GM19023 (cell line): ENCODE measurements around the gene CCDC167.
A peak's percentile ranks its signal among the peaks of the same experiment; 100 is the strongest.

Experiments
- ATAC-seq: cut with Tn5 transposase; IDR thresholded peaks from one replicate; pipeline ENCODE4 v1.9.1; 2021; ENCODE audit warnings: mild to moderate bottlenecking, moderate library complexity; ENCODE audit not compliant: unreplicated experiment

Gene CCDC167

GRCh38 chr6:37499433-37500293 lies at the start of gene CCDC167:
TSS of gene CCDC167 (minus strand) at chr6:37499893. CDS start at chr6:37499863, 30 bp downstream.
- peak; percentile 84 for ATAC-seq

- ATAC-seq, result no peak
Observed at GRCh38 chr6:37549154-37549553, 49.5 kb upstream of the CCDC167 start.

- ATAC-seq, result no peak
Observed at GRCh38 chr6:37548067-37548674, 48.5 kb upstream of the CCDC167 start.

GRCh38 chr6:37547564-37548061 lies 47.9 kb upstream of the CCDC167 start:
- ATAC-seq, result no peak

- no peak for ATAC-seq
Observed at GRCh38 chr6:37546141-37546871, 46.6 kb upstream of the CCDC167 start.

GRCh38 chr6:37544530-37544929 lies 44.8 kb upstream of the CCDC167 start:
- no peak for ATAC-seq

GRCh38 chr6:37543361-37543760 lies 43.7 kb upstream of the CCDC167 start:
- no peak for ATAC-seq

GRCh38 chr6:37541346-37541745 lies 41.7 kb upstream of the CCDC167 start:
- ATAC-seq, result no peak

- ATAC-seq, result no peak
Observed at GRCh38 chr6:37540390-37540789, 40.7 kb upstream of the CCDC167 start.

GRCh38 chr6:37540029-37540352 lies 40.3 kb upstream of the CCDC167 start:
- ATAC-seq, result no peak

- no peak for ATAC-seq
Observed at GRCh38 chr6:37539171-37540028, 39.7 kb upstream of the CCDC167 start.

GRCh38 chr6:37538107-37538506 lies 38.4 kb upstream of the CCDC167 start:
- ATAC-seq, result no peak

GRCh38 chr6:37537548-37537947 lies 37.9 kb upstream of the CCDC167 start:
- no peak for ATAC-seq

- ATAC-seq, result no peak
Observed at GRCh38 chr6:37536491-37537190, 36.9 kb upstream of the CCDC167 start.

- ATAC-seq, result no peak
Observed at GRCh38 chr6:37535759-37536490, 36.2 kb upstream of the CCDC167 start.

- no peak for ATAC-seq
Observed at GRCh38 chr6:37535428-37535758, 35.7 kb upstream of the CCDC167 start.

- ATAC-seq, result no peak
Observed at GRCh38 chr6:37534893-37535292, 35.2 kb upstream of the CCDC167 start.

- ATAC-seq, result no peak
Observed at GRCh38 chr6:37532122-37532521, 32.4 kb upstream of the CCDC167 start.

GRCh38 chr6:37531437-37532036 lies 31.8 kb upstream of the CCDC167 start:
- no peak for ATAC-seq
